Caki2 (cell line): ENCODE results near the gene ZNF787. TPM values are rescaled to one million over a fixed set of nuclear protein-coding genes. Genes with fewer than 3 reads are reported as not detected.

Experiments used
- DNase-seq: peaks from one replicate; pipeline ENCODE4 v3.0.0-alpha.2; 2015; ENCODE audit warnings: low read depth
- in situ Hi-C: cut with HindIII; loops from 2 replicates; pipeline ENCODE4 v1.10.0; 2016; ENCODE audit warnings: low sequenced_read_pairs, low pct_unique_long_range_greater_than_20kb, mixed read lengths
- total RNA-seq: library from RNA; depleted of rRNA; stranded (reverse); fragments of >200 nt; shearing (Covaris generic); gene quantifications from 2 replicates; pipeline ENCODE4 v1.2.3, GENCODE V29; 2014; ENCODE audit warnings: low replicate concordance

The ZNF787 gene
- total RNA-seq, 1 experiment from 2014 or later = 64.2 TPM

GRCh38 chr19:56146904-56147303 is 25.8 kb upstream of the ZNF787 start:
- in situ Hi-C loops = no loop called here
- no peak for DNase-seq

DNA sequence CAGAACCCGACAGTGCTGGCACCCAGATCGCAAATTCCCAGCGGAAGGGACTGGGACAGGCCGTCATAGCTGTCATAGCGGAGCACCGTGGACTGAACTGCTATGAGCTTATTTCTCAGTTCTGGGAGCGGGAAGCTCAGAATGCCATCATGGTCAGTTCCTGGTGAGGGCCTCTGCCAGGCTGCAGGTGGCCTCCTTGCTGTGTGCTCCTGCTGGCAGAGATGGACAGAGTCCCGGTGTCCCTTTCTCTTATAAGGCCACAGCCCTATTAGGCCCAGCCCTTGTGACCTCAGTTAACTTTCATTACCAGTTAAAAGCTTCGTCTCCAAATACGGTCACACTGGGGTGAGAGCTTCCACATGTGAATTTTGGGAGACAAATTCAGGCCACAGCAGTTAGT is 24.6 kb upstream of the ZNF787 start:
- in situ Hi-C loops = no loop called here

GRCh38 chr19:56144831-56145230 is 23.7 kb upstream of the ZNF787 start:
- DNase-seq = no peak
- in situ Hi-C loops = no loop called here

More for the DNA sequence above, 24.6 kb upstream of the ZNF787 start:
- DNase-seq = no peak

DNA sequence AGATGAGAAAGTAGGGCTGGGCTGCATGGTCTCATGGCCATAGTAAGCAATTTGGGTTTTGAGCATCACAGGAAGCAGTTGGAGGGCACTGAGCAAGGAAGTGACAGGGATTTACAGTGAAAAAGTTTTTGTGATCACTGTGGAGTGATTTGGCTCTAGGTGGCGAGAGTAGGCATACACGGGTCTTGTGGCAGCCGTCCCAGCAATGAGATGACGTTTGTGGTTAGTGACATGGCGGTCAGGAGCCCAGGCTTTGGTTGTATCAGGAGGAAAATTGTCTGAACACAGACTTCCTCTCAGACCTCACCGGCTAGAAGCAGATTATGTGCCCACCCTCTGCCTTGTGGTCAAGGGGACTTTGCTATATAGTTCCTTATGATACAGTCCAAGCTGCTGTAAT is 23.3 kb upstream of the ZNF787 start:
- in situ Hi-C loops = no loop called here
- no peak for DNase-seq

GRCh38 chr19:56142897-56143434 is 21.9 kb upstream of the ZNF787 start:
- no peak for DNase-seq
- in situ Hi-C loops = no loop called here

DNA sequence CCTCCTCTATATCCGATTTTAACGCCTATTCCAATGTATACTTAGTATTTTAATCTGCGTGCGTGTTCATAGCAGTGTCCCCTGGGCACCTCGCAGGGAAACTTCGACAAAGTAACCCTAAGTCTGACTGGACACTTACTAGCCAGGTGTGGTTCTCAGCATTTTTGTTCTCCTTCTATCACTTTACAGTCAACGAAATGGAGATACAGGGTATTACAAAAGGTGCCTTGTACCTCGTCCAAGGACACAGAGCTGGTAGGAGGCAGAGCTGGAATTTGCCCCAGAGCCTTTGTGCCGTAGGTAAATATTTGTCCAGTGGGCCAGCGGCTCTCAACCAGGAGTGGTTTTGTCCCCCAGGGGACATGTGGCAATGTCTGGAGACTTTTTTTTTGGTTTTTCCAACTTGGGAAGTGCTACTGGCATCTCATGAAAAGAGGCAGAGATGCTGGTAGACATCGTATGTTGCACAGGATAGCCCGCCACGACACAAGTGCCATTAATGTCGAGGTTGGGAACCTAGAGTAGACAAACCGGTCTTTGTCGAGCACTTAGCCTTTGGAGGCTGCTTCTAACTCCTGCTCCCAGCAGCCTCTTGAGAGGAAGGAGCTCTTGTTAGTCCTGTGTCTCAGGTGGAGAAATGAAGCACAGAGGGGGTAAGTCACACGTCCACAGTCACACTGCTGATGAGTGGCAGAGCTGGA is 21.1 kb upstream of the ZNF787 start:
- in situ Hi-C loops = no loop called here

GRCh38 chr19:56141417-56141993 is 20.4 kb upstream of the ZNF787 start:
- in situ Hi-C loops = no loop called here
- DNase-seq = no peak

More for the DNA sequence above, 21.1 kb upstream of the ZNF787 start:
- no peak for DNase-seq

DNA sequence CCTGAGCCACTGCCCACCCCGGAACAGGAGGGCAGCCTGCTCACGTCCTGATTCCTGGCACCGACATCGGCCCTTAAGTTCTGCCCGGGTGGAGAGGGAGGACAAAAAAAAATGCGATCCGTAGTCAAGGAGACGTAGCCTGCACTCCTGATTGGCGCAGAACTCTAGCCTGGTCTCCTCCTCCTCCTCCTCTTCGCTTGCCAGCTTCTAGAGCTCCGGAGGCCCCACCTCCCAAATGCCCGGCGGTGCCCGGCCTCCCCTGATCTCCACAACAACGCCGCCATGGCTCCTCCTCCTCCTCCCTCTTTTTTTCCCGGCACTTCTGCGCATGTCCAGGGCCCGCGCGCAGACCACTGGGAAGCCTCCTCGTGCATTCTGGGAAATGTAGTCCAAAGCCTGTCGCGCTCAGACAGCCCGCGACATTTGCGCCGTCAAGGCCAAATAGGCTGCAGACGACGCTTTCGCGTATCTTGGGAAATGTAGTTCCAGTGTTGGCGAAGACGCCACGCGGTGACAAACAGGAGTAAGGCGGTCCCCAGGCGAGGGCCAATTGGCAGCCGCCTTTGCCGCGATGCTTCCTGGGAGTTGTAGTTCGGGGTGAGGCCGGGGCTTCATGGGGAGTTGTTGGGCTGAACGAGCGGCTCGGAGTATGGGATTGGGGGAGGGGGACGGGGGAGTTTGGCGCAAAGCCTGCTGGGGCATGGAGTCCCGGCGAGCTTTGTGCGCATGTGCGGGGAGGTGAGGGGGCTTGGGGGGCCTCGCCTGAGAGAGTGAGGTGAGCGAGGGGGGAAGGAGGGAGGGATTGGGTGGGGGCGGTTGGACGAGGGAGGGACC is 19.7 kb upstream of the ZNF787 start, which contains the start of gene ZNF444:
TSS of gene ZNF444 (plus strand) at position 705 of the 834 bp plus-strand sequence. CDS start 5,625 bp downstream, outside the sequence.
- peak; percentile 100 for DNase-seq
- in situ Hi-C loops = no loop called here

DNA sequence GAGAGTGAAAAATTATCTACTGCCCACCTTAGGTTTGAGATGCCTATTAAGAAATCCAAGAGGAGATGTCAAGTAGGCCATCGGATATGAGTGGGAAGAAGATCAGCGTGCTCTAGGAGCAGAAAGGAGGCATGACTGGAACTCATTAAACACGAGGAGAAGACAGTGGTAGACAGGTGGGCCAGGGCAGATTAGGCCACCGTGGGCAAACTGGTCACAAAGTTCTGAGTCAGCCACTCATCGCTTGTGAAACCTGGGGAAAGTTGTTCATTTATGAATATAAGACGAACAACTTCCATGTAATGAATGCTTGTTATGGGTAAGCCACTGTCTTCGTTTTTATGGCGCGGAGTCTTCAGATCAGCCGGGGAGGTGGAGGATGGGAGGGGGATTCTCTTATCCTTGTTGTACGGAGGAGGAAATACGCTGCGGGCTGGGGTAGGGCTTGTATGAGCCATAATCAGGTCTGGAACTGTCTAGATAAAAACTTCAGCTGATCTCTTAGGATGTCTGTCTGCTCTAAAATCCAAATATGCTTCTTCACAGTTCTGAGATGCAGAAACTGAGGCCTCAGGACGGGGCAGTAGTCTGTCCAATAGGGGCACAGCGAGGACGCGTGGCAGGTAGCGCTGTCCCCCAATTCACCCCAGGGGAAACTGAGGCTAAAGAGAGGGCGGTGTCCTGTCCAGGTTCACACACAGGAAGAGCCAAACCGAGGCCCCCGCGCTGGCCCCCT is 18.9 kb upstream of the ZNF787 start:
- DNase-seq = peak; percentile 23
- in situ Hi-C loops = no loop called here

GRCh38 chr19:56138069-56138468 is 17.0 kb upstream of the ZNF787 start:
- in situ Hi-C loops = no loop called here

GRCh38 chr19:56137405-56137804 is 16.3 kb upstream of the ZNF787 start:
- in situ Hi-C loops = no loop called here
- no peak for DNase-seq

More at GRCh38 chr19:56138069-56138468, 17.0 kb upstream of the ZNF787 start:
- DNase-seq = no peak

DNA sequence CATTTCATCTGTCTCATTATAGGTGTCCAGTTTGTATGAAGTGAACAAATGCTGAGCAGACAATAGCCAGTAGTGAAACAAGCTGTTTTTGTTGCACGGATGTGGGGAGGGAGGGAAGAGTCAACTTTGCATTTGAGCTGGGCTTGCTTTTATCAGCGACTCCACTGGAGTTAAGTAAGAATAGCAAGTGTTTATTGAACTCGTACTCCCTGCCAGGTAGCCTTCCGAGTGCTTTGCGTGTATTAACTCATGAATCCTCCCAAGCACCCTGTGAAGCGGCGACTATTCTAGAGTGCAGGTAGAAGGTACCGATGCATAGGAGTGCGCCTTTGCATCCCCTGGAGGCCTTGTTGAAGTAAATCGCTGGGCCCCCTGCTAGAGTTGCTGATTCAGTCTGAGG is 15.3 kb upstream of the ZNF787 start:
- in situ Hi-C loops = no loop called here
- DNase-seq = no peak

DNA sequence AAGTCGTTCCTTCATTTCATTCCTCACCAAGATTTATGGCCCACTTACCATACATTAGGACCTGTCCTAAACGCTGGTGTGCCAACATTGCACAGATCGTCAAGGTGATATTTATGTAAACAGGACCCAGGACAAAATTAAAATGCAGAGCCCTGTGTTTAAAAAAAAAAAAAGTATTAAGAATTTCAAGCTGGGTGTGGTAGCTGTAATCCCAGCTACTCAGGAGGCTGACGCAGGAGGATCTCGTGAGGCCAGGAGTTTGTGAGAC is 13.5 kb upstream of the ZNF787 start:
- in situ Hi-C loops = no loop called here
- no peak for DNase-seq

DNA sequence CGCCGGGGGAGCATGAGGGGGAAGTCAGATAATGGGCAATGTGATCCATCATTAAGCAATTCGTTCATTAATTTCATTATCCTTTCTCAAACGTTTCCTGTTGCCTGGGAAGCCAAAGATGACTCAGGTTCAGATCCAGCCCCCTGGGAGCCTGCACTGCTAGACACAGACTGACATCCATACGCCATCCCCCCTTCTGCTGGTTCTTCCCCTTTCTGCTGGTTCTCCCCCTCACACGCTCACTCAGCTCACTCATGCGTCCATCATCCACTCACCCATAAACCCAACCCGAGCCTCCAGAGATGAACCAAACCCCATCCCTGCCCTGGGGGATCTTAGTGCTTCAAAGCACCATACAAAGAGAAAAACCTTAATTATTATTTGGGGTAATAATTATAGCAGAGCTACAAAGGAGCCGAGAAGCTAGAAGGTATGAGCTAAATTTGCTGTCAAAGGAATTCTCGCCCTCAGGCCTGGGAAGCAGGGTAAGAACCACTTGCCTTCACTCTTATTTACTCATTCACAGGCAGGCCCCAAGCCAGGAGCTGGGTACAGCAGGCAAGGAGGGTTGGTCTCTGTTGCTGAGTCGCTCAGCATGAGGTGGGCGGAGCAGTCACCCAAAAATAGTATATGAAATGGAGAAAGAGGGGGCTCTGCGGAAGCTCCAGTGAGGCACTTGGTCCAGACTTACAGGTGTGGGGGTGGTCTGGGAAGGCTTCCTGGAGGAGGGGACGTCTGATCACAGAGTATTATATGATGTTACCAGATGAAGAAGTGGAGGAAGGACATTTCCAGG is 13.0 kb upstream of the ZNF787 start:
- no peak for DNase-seq
- in situ Hi-C loops = no loop called here

GRCh38 chr19:56132316-56132822 is 11.3 kb upstream of the ZNF787 start:
- in situ Hi-C loops = no loop called here
- no peak for DNase-seq

- DNase-seq = no peak
- in situ Hi-C loops = no loop called here
Measured at GRCh38 chr19:56131651-56132050, 10.6 kb upstream of the ZNF787 start.

GRCh38 chr19:56130006-56130405 is 8.9 kb upstream of the ZNF787 start:
- DNase-seq = no peak
- in situ Hi-C loops = no loop called here
